Hippocampal formation (tissue), 2 donors: ENCODE measurements around the gene LRRC75A.
"Not testable (repeated sequence)": the region's sequence is repeated elsewhere in the genome, so short reads cannot be mapped to it uniquely, and the experiment has no call there.

Experiments
- DNase-seq, 2 donors: peaks; one replicate each; lab custom pipeline; 2025; lab: John Stamatoyannopoulos, UW

LRRC75A gene

GRCh38 chr17:16450028-16450427 is 42.0 kb downstream of the LRRC75A start:
- DNase-seq = no peak

DNA sequence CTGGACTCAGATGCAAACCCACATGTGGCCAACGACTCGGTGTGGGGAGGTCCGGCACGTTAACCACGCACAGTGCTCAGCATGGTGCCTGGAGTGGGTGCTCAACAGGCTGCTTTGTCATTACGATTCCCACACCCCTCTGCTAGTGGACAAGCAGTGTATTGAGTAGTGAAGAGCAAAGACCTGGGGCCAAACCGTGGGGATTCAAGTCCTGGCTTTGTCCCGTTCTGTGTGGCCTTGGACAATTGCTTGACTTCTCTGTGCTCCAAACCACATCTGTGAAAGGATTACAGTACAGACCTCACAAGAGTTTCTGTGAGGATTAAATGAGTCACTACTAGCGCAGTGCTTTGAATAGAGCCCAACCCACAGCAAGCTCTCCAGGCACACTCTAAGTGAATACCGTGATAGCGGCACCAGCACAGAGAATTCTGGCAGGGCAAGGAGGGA is 42.8 kb downstream of the LRRC75A start:
- DNase-seq = no peak

GRCh38 chr17:16448490-16448889 is 43.5 kb downstream of the LRRC75A start:
- no peak for DNase-seq

GRCh38 chr17:16447676-16448075 is 44.3 kb downstream of the LRRC75A start:
- no peak for DNase-seq

DNA sequence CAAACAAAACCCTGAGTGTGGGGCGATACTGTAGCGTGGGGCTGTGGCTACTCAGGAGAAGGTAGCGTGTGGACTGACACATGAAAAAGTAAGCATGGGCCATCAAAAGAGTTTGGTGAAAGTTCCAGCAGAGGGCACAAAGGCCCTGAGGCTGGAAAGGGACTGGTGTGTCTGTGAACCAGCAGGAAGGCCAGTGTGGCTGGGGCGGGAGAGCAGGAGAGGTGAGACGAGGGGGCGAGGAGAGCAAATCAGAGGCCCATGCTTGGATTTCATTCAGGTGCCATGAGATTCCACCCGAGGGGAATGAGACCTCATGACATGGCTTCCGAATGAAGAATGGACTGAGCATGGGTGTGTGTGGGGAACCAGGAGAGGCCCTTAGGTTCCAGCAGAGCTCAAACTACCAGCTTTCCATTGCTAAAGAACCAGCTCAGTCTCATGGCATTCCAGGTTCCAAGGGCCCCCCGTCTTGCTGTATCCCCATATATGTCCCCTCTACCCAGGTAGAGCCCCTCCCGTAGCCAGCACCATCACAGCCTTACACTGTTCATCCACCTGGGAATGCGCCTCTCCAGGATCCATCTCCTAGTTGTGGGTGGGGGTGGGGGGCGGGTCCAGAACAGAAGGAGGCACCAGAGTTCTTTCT is 45.5 kb downstream of the LRRC75A start:
- no peak for DNase-seq

- no peak for DNase-seq
Measured at GRCh38 chr17:16444258-16444886, 47.6 kb downstream of the LRRC75A start.

DNA sequence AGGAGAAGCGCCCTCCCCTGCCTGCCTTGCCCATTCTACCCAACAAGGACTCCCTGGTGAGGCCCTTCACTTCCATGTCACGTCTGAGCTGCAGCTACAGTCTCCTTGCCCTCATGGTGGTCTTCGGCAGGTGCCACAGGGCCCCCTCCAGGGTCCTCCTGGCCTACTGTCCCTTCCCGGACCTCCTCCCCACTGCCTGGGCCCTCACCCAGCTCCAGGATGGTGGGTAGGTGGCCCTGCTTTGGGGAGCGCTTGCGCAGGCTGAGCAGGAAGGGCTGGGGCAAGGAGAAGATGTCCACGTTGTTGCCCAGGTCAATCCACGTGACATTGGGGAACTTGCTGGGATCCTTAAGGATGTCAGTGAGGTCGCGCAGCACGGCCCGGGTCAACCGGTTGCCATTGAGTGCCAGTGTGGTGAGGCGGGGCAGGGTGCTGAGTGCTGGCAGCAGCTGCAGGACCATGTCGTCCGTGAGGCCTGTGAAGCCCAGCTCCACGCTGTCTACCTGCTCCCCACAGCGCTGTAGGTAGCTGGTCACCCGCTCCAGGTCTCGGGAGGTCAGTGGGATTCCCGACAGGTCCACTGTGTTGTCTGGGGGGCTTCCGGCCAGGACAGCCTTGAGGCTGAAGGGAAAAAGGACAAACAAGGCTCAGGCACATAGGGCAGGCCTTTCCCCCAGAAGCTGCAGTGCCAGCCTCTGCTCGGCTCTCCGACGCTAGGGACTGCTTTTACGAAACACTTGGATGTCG is 48.3 kb downstream of the LRRC75A start:
- no peak for DNase-seq

- no peak for DNase-seq
Measured at GRCh38 chr17:16442594-16443510, 49.1 kb downstream of the LRRC75A start.

DNA sequence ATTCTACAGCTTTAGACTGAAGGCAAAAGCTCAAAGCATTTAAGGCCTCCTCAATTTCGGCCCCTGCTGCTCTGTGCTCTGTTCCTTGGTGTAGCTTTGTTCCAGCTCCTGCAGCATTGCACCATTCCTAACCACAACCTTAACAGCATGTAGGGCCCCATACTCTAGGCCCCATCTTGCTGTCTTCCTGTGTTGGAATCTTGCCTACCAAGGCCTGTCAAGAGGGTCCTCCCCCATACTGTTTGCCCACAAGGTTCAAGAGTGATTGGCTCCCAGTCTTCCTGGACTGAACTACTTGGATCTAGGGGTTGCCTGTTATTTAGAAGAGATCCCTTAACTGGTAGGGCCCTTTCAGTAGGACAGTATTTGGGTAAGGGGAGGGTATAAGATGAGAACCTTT is 49.9 kb downstream of the LRRC75A start:
- DNase-seq = no peak

DNA sequence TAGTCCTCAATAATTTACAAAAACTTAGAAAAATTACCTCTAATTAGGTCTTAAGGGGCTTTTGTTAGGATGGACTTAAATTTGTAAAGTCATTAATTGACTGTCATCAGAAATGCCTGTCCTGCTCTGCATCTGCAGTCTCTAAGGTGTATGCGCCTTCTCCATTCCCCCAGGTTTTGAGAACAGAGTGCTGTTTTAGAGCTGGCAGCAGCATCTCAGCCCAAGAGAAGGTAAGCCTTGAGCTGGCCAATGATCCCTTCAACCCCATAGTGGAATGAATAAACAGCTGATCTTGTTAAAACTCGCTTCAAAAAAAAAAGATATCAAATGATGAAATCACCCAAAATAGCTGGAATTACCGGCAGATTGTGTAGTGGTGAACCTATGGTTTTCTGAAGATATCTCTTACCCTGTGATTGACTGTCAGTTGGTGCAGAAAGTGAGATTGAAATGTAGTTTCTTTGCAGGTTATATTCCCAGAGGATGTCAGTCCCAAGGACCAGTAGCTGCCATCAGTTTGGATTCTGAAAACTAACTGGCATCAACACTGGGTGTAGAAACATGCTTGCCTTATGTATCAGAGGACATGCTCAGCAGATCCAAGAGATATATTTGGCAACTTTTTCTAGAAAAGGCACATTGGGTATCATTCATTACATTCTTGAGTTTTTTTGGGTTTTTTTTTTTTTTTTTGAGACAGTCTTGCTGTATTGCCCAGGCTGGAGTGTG is 50.9 kb downstream of the LRRC75A start:
- DNase-seq = no peak

GRCh38 chr17:16440354-16440753 is 51.6 kb downstream of the LRRC75A start:
- DNase-seq = not testable (repeated sequence)

DNA sequence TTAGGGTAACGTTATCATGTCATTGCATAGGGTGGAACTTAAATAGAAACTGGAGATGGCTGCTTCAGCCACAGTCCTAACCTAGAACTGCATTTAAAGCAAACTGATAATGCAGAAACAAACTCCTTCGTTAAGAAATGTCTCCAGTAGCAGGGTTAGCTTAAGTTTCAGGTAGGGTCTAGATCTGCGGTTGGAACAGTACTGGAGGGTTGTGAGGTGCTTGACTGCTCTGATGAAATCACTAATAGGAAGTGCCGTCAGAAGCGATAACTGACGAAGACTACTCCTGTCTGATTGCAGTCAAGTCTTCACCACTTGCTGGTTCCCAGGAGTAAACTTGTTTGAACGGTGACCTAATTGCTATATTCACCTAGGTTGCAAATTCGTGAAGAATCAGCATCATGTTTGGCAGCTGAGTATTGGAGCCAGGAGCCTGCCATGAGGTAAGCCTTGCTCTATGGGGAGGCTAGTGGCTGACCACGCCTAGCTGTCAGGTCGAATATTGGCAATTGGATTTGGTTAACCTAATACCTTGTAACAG is 52.1 kb downstream of the LRRC75A start:
- no peak for DNase-seq

DNA sequence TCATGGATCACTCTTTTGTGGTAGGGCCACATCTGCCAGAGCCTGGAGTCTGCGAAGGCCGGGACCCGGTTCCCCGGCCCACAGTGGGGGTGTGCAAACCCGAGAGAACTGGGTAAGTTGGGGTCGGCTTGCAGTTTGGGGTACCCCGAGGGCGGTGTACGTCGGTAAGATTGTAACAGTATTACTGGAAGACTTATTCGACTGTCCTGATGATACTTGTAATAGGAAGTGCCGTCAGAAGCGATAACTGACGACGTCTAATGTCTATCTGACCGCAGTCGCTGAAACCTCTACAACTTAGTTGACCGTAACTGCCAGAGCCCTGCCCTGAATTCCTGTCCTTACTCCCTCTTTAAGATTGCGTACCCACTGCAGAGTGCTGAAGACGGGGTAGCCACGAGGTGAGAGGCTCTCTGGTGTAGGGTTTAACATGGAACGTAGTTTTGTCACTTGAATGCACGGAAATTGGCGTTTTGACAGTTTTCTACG is 52.6 kb downstream of the LRRC75A start:
- DNase-seq = no peak

GRCh38 chr17:16438557-16439302 is 53.3 kb downstream of the LRRC75A start:
- DNase-seq = peak; percentile 98 to 100

DNA sequence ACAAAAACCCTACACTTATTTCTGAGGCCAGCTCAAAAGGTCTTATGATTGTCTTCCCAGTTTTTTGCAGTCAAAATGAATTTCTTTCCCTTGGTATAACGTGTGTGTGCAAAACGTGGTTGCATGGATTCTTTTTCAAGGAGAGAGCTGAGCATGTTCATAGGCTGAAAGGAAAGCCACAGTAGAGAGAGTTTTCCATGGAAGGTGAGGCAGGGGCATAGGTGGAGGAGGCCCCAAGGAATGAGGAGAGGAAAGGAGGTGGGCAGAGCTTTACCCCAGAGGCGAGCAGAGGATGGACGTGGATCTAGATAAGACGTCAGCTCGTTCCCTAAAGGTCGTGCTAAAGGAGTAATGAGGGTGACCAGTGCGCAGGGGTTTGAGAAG is 53.8 kb downstream of the LRRC75A start:
- DNase-seq = no peak

GRCh38 chr17:16437083-16437482 is 54.9 kb downstream of the LRRC75A start:
- DNase-seq = no peak

GRCh38 chr17:16435925-16436886 is 55.8 kb downstream of the LRRC75A start:
- no peak for DNase-seq

GRCh38 chr17:16434662-16435061 is 57.3 kb downstream of the LRRC75A start:
- DNase-seq = no peak

DNA sequence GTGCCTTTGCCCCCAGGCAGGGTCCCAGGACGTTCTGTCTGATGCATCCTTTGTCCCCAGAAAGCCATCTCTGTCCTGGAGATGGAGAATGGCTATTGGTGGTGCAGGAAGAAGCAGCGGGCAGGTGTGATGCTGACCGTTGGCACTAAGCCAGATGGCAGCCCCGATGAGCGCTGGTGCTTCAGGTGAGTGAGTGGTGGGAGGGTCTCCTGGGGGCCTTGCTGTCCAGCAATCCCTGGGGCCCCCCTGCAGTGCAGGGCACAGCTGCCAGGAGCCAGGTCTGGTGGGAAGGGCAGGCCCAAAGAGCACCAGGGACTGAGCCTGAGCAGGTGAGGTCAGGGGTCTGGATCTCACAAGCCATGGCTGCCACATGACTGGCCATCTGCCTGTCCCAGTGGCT is 58.5 kb downstream of the LRRC75A start:
- no peak for DNase-seq
